Left lung (tissue), 10 donors: Measurements from ENCODE around the gene GFER. TPM values are rescaled to one million over a fixed set of nuclear protein-coding genes. Genes with fewer than 3 reads are reported as not detected.
A peak's percentile ranks its signal among the peaks of the same experiment; 100 is the strongest.

Source experiments
- ATAC-seq: fragments of 200-7000 bp; cut with Tn5 transposase; one replicate; pipeline ENCODE4 v1.9.1; 2020; ENCODE audit warnings: moderate library complexity
- DNase-seq, 4 donors: peaks; one replicate each; pipeline ENCODE4 v3.0.0-alpha.2; 2013 to 2020
- H3K27ac ChIP-seq, 2 donors: fragments of 200-600 bp; sonication (generic) in 1 of 2; one replicate each; pipeline versions ENCODE4 v1.5.0 to v1.8.0; 2020 to 2021
- H3K27me3 ChIP-seq, 2 donors: fragments of 200-600 bp; sonication (generic) in 1 of 2; one replicate each; pipeline versions ENCODE4 v1.5.0 to v1.8.0; 2020 to 2021
- H3K36me3 ChIP-seq, 2 donors: fragments of 200-600 bp; sonication (generic) in 1 of 2; one replicate each; pipeline versions ENCODE4 v1.5.0 to v1.8.0; 2020 to 2021
- H3K4me1 ChIP-seq, 2 donors: fragments of 200-600 bp; one replicate each; pipeline ENCODE4 v1.8.0; 2021
- H3K4me3 ChIP-seq, 2 donors: fragments of 200-600 bp; sonication (generic) in 1 of 2; one replicate each; pipeline versions ENCODE4 v1.5.0 to v1.8.0; 2020 to 2021; ENCODE audit warnings: mild to moderate bottlenecking in 1 of 2
- H3K9me3 ChIP-seq, 2 donors: fragments of 200-600 bp; sonication (generic) in 1 of 2; one replicate each; pipeline versions ENCODE4 v1.5.0 to v1.8.0; 2020 to 2021
- CTCF ChIP-seq, 2 donors: fragments of 200-600 bp; sonication (generic) in 1 of 2; IDR thresholded peaks; one replicate each; pipeline versions ENCODE4 v1.5.0 to v1.8.0; 2021; ENCODE audit warnings: antibody characterized with exemption in 2 of 2
- intact Hi-C, 2 donors: fragments of 100-400 bp; cut with DNase I; formaldehyde crosslinking; loops; one replicate each; pipeline versions ENCODE4 v1.11.2 to v1.14.2; 2022
- polyA plus RNA-seq, 6 donors: library from polyadenylated mRNA; unstranded; fragments of 120-200 nt; gene quantifications; one replicate each; pipeline ENCODE4 v1.2.1, GENCODE V29; 2013; ENCODE audit not compliant: insufficient read length in 6 of 6
- total RNA-seq, 2 donors: library from RNA; stranded (reverse); fragmentation: NEBNext Ultra II Directional; extraction: Animal tissue kit (Norgen Biotek cat#: 25700); gene quantifications; one replicate each; pipeline ENCODE4 v1.2.1, GENCODE V29; 2021
- donor health status: DM: no; HTN: yes; CAD: no.
- donor health status: DM: no; HTN: no; CAD: no.

The GFER gene
- total and polyA plus RNA-seq, 8 donors = 15.7 to 26.1 (median 20.0) TPM

GRCh38 chr16:1940273-1941161 is 43.5 kb upstream of the GFER start:
- peaks cover 6 to 65% of the 10 kb centered on the region in 2 donors for H3K4me1 ChIP-seq
- peak overlapping the region in 1 of 2 donors; percentile 72 for H3K4me3 ChIP-seq
- H3K9me3 ChIP-seq = no peaks in the 10 kb centered on the region
- H3K36me3 ChIP-seq = peaks cover 0 to 51% of the 10 kb centered on the region in 2 donors
- ATAC-seq (no peak), DNase-seq (no peak)
- intact Hi-C loops = no loop called here
- H3K27me3 ChIP-seq = no peaks in the 10 kb centered on the region
- peak overlapping the region in 1 of 2 donors; percentile 93 for H3K27ac ChIP-seq
- no peak for TF ChIP-seq CTCF (IDR thresholded peaks at IDR 0.05)

GRCh38 chr16:1941162-1942046 is 42.6 kb upstream of the GFER start:
- ATAC-seq (no peak), DNase-seq (no peak)
- intact Hi-C loops = no loop called here
- H3K4me1 ChIP-seq = peaks cover 6 to 62% of the 10 kb centered on the region in 2 donors
- H3K4me3 ChIP-seq = peak overlapping the region in 1 of 2 donors; percentile 72
- no peak for TF ChIP-seq CTCF (IDR thresholded peaks at IDR 0.05)
- H3K36me3 ChIP-seq = peaks cover 0 to 49% of the 10 kb centered on the region in 2 donors
- no peaks in the 10 kb centered on the region for H3K9me3 ChIP-seq
- no peaks in the 10 kb centered on the region for H3K27me3 ChIP-seq
- H3K27ac ChIP-seq = peak overlapping the region; percentile 62 to 93

- no peak for TF ChIP-seq CTCF (IDR thresholded peaks at IDR 0.05)
- Histone ChIP-seq H3K4me3 (peak overlapping the region; percentile 70 to 72), H3K27me3 (no peaks in the 10 kb centered on the region), H3K27ac (peak overlapping the region; percentile 62 to 93), H3K36me3 (peaks cover 0 to 41% of the 10 kb centered on the region in 2 donors), H3K9me3 (no peaks in the 10 kb centered on the region), H3K4me1 (peaks cover 6 to 61% of the 10 kb centered on the region in 2 donors)
- peak in 1 of 4 donors; percentile 72 for DNase-seq
- intact Hi-C loops = no loop called here
- ATAC-seq = peak; percentile 4
These were observed 41.8 kb upstream of the GFER start for GRCh38 chr16:1942047-1942809.

GRCh38 chr16:1942810-1943726 is 40.9 kb upstream of the GFER start, which contains the start of gene MSRB1:
Gene MSRB1, minus strand, starts transcription at chr16:1943199. Its CDS starts 43 bp downstream, at chr16:1943156.
- DNase-seq (peak; percentile 96 to 100 (median 99)), ATAC-seq (peak; percentile 97)
- intact Hi-C loops = no loop called here
- H3K27ac ChIP-seq = peak within 1 kb of the TSS; percentile 62 to 93
- no peaks in the 10 kb centered on the region for H3K9me3 ChIP-seq
- H3K36me3 ChIP-seq = peaks cover 0 to 33% of the 10 kb centered on the region in 2 donors
- no peaks in the 10 kb centered on the region for H3K27me3 ChIP-seq
- H3K4me3 ChIP-seq = peak within 1 kb of the TSS; percentile 70 to 72
- TF ChIP-seq CTCF (IDR thresholded peaks at IDR 0.05) = no peak
- H3K4me1 ChIP-seq = peaks cover 6 to 53% of the 10 kb centered on the region in 2 donors
